ENCODE data around the gene SLC25A47. TPM values are rescaled to one million over a fixed set of nuclear protein-coding genes. Genes with fewer than 3 reads are reported as not detected.

Gene SLC25A47
- total and polyA plus RNA-seq, 2 experiments from 2014 or later = 1.8 TPM

- Histone ChIP-seq H3K4me3 (no peak overlapping the region), H3K4me2 (no peak overlapping the region), H3K9me3 (ENCODE audit: low read depth) (no peaks in the 10 kb centered on the region), H3K27me3 (no peaks in the 10 kb centered on the region), H3K4me1 (ENCODE audit: insufficient read depth) (no peaks in the 10 kb centered on the region), H2AFZ (no peak overlapping the region), H3K79me2 (peaks cover 82% of the 10 kb centered on the region), H3K27ac (no peak overlapping the region), H3K9me2 (replicated peaks; ENCODE audit: insufficient read depth) (no peaks in the 10 kb centered on the region), H3K36me3 (replicated peaks; ENCODE audit: insufficient read depth, low read depth) (no peaks in the 10 kb centered on the region), H4K20me1 (ENCODE audit: insufficient read depth, poor library complexity, severe bottlenecking) (peaks cover 86% of the 10 kb centered on the region)
- DNase-seq (ENCODE audit: low spot score) = no peak
- 84% methylated on average over 8 of the region's 8 CpGs for WGBS (ENCODE audit: low lambda C conversion rate, missing lambda C conversion rate)
- no peak for TF ChIP-seq EZH2phosphoT487 (IDR thresholded peaks at IDR 0.05; ENCODE audit: low read depth, severe bottlenecking, unreplicated experiment)
- TF ChIP-seq EZH2 (IDR thresholded peaks at IDR 0.05; ENCODE audit: borderline replicate concordance) = no peak
- no peak for TF ChIP-seq CTCF (IDR thresholded peaks at IDR 0.05; ENCODE audit: poor library complexity)
Measured at GRCh38 chr14:100278702-100279101, 44.4 kb upstream of the SLC25A47 start.

GRCh38 chr14:100279133-100279532 is 44.0 kb upstream of the SLC25A47 start:
- no peak for DNase-seq (ENCODE audit: low spot score)
- Histone ChIP-seq H4K20me1 (ENCODE audit: insufficient read depth, poor library complexity, severe bottlenecking) (peaks cover 82% of the 10 kb centered on the region), H3K27me3 (no peaks in the 10 kb centered on the region), H3K9me2 (replicated peaks; ENCODE audit: insufficient read depth) (no peaks in the 10 kb centered on the region), H2AFZ (no peak overlapping the region), H3K4me3 (no peak overlapping the region), H3K4me1 (ENCODE audit: insufficient read depth) (no peaks in the 10 kb centered on the region), H3K4me2 (no peak overlapping the region), H3K9me3 (ENCODE audit: low read depth) (no peaks in the 10 kb centered on the region), H3K36me3 (replicated peaks; ENCODE audit: insufficient read depth, low read depth) (no peaks in the 10 kb centered on the region), H3K79me2 (peaks cover 78% of the 10 kb centered on the region), H3K27ac (no peak overlapping the region)
- TF ChIP-seq EZH2 (IDR thresholded peaks at IDR 0.05; ENCODE audit: borderline replicate concordance) = no peak
- no peak for TF ChIP-seq CTCF (IDR thresholded peaks at IDR 0.05; ENCODE audit: poor library complexity)
- TF ChIP-seq EZH2phosphoT487 (IDR thresholded peaks at IDR 0.05; ENCODE audit: low read depth, severe bottlenecking, unreplicated experiment) = no peak
- WGBS (ENCODE audit: low lambda C conversion rate, missing lambda C conversion rate) = 73% methylated on average over 2 of the region's 2 CpGs

GRCh38 chr14:100279563-100279962 is 43.6 kb upstream of the SLC25A47 start:
- Histone ChIP-seq H2AFZ (no peak overlapping the region), H3K4me2 (no peak overlapping the region), H4K20me1 (ENCODE audit: insufficient read depth, poor library complexity, severe bottlenecking) (peaks cover 78% of the 10 kb centered on the region), H3K9me3 (ENCODE audit: low read depth) (no peaks in the 10 kb centered on the region), H3K27ac (no peak overlapping the region), H3K79me2 (peaks cover 73% of the 10 kb centered on the region), H3K4me1 (ENCODE audit: insufficient read depth) (no peaks in the 10 kb centered on the region), H3K4me3 (no peak overlapping the region), H3K9me2 (replicated peaks; ENCODE audit: insufficient read depth) (no peaks in the 10 kb centered on the region), H3K36me3 (replicated peaks; ENCODE audit: insufficient read depth, low read depth) (no peaks in the 10 kb centered on the region), H3K27me3 (no peaks in the 10 kb centered on the region)
- WGBS (ENCODE audit: low lambda C conversion rate, missing lambda C conversion rate) = 97% methylated on average over 8 of the region's 8 CpGs
- DNase-seq (ENCODE audit: low spot score) = no peak
- TF ChIP-seq EZH2phosphoT487 (IDR thresholded peaks at IDR 0.05; ENCODE audit: low read depth, severe bottlenecking, unreplicated experiment) (no peak), EZH2 (IDR thresholded peaks at IDR 0.05; ENCODE audit: borderline replicate concordance) (no peak), CTCF (IDR thresholded peaks at IDR 0.05; ENCODE audit: poor library complexity) (no peak)

Data from hepatocyte (in vitro differentiated cells).